OCI-M2 (cell line): ENCODE measurements around the gene EID3.

Source experiments
- DNase-seq: peaks from one replicate; lab custom pipeline; 2025; ENCODE audit not compliant: unreplicated experiment; lab: John Stamatoyannopoulos, UW

Gene EID3

DNA sequence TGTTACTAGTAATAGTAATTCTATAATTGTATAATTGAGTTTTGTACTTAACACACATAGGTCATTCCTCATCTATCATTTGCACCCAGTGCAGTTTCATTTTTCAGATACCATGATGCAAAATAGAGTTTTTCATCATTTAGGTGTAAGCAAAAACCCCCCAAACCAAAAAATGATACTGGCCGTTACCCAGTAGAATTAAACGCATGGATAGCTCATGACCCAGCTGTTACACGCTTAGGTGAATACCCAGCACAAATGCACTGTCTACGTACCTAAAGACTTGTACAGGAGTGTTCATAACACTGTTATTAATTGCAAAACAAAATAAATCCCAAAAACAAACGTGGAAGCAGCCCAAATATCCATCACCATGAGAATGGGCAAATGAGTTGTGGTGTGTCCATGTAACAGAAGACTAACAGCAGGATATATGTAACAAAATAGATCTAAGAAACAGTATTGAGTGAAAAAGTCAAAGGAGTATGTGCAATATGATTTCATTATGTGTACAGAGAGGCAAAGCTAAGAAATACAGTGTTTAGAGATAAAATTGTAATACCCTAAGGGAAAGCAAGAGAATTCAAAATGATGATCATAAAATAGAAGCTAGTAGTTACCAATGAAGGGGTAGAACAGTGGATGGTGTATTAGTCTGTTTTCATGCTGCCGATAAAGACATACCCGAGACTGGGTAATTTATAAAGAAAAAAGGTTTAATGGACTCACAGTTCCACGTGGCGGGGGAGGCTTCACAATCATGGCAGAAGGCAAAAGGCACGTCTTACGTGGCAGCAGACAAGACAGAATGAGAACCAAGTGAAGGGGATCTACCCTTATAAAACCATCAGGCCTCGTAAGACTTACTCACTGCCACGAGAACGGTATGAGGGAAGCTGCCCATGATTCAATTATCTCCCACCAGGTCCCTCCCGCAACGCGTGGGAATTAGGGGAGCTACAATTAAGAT is 49.8 kb downstream of the EID3 start:
- no peak for DNase-seq

DNA sequence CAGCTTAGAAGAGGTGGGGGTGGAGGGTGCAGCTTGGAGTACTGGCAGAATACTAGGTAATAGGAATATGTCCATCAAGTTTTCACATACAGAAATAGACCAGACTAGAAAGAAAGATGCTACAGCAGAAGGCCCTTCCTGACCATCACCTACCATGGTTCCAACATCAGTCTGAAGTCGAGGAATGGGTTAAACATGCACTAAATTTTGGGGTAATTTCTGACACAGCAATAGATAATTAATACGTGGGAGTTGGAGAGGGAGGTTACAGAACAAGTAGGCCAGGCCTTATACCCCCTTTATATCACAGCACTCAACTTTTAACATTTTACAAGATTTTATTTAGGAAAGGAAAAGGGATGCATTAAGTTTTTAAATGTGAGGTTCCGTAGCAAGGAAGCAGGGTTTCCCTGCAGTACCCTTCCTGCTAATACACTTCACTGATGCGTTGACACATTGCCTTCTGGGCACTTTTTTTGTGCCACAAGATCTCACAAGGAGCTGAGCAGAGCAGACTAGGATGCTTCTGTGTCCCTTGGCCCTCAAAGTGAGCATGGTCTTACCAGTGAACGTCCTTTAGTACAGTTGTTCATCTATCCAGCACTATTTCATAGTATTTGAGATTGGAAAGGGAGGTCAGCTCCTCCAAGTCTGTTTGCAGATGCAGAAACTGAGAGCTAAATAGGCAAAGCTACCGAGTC is 50.8 kb downstream of the EID3 start:
- DNase-seq, result no peak
